SK-N-SH treated with all-trans-retinoic acid at 6 μM for 48 hours (cell line): Measurements from ENCODE around the gene TRIM7.

ENCODE experiments used
- CREB5 ChIP-seq: fragments of 250-450 bp; sonication (Bioruptor Pico); IDR thresholded peaks from 2 replicates; pipeline ENCODE4 v1.5.1; 2020; ENCODE audit warnings: low read depth, mild to moderate bottlenecking, moderate library complexity
- CSDC2 ChIP-seq: fragments of 250-450 bp; sonication (Bioruptor Pico); IDR thresholded peaks from 2 replicates; pipeline ENCODE4 v1.5.0; 2020; ENCODE audit warnings: mild to moderate bottlenecking, moderate library complexity
- PATZ1 ChIP-seq: fragments of 250-450 bp; sonication (Bioruptor Pico); IDR thresholded peaks from 2 replicates; pipeline ENCODE4 v1.8.0; 2020; ENCODE audit warnings: mild to moderate bottlenecking, moderate library complexity, borderline replicate concordance

- TF ChIP-seq PATZ1 (CRISPR knock-in tag), result no peak
- no peak for TF ChIP-seq CREB5 (CRISPR knock-in tag)
- TF ChIP-seq CSDC2, result no peak
Observed at GRCh38 chr5:181243018-181243563, 38.1 kb upstream of the TRIM7 start.
